HG03196 (cell line): Measurements from ENCODE around the gene TOR1A.

ENCODE experiments used
- ATAC-seq: cut with Tn5 transposase; IDR thresholded peaks from one replicate; pipeline ENCODE4 v1.9.1; 2021; ENCODE audit not compliant: unreplicated experiment

The TOR1A gene

GRCh38 chr9:129852579-129852978 is 28.6 kb upstream of the TOR1A start:
- ATAC-seq, result no peak

DNA sequence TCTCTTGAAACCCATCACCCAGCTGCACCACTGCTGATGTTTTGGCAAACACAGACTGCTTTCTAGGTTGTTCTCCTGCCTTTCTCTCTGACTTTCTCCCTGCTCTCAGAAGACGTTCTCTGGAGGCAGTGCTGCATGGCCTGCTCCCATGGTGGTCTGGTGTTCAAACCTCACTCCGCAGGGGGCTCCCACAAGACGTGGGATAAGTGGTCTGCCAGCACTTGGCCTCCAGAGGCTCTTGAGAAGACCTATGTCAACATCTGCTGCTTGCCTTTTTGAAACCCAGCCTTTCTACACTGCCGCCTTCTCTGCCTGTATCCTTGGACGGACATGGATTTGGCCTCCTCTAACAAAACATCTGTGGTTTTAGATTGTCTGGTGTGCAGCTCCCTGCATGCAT is 27.9 kb upstream of the TOR1A start:
- no peak for ATAC-seq

- no peak for ATAC-seq
These were observed 27.1 kb upstream of the TOR1A start for GRCh38 chr9:129850821-129851550.

DNA sequence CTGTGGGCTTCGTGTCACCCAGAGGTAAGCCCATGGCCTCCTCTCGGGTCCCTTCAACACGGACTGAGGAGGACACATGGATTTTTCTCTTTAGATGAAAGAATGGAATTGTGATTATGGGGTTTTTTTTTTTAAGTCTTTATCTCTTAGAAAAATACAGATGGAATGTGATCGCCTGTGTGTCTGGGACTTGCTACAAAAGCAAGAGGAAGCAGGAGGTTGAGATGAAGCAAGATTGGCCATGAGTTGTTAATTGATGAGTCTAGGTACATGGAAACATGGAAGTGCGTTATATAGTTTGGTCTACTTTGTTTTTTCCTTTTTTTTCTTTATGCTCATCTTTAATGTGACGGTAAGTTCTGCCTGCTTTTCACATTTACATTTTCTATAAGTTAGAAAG is 26.0 kb upstream of the TOR1A start:
- no peak for ATAC-seq

GRCh38 chr9:129848712-129849441 is 24.9 kb upstream of the TOR1A start:
- ATAC-seq, result no peak

- no peak for ATAC-seq
These were observed 21.4 kb upstream of the TOR1A start for GRCh38 chr9:129845373-129845772.

- no peak for ATAC-seq
These were observed 17.1 kb upstream of the TOR1A start for GRCh38 chr9:129841071-129841470.

- ATAC-seq, result no peak
These were observed 16.1 kb upstream of the TOR1A start for GRCh38 chr9:129840034-129840433.

GRCh38 chr9:129839324-129840023 is 15.5 kb upstream of the TOR1A start:
- no peak for ATAC-seq

GRCh38 chr9:129838707-129839259 is 14.8 kb upstream of the TOR1A start:
- no peak for ATAC-seq

DNA sequence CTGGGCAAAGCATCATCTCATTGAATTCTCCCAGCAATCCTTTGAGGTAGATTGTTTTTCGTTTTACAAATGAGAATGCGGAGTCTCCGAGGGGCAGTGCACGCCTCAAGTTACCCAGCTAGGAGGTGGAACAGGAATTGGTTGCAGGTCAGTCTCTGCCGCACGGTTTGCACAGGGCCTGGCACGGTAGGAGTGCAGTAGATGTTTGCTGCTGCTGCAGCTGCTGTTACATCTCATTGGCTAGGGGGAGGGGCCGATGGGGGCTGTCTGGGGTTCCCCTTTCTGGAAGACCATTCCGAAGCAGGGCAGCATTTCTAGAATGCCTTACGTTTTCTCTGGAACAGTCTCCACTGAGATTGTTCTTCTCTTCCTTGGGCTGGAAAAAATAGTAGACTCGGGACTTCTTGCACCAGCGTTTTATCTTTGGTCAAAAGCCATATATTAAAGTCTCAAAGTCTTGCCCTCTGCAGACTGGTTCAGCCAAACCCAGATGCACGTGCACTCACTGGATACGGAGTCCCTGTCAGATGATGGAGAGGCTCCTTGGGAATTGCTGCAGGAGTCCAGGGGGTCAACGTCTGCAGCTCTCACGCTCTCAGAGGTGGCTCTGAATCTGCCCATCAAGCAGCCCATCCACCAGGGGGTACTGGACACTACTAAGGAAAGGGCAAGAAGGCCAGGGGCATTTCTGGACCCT is 12.5 kb upstream of the TOR1A start:
- no peak for ATAC-seq

DNA sequence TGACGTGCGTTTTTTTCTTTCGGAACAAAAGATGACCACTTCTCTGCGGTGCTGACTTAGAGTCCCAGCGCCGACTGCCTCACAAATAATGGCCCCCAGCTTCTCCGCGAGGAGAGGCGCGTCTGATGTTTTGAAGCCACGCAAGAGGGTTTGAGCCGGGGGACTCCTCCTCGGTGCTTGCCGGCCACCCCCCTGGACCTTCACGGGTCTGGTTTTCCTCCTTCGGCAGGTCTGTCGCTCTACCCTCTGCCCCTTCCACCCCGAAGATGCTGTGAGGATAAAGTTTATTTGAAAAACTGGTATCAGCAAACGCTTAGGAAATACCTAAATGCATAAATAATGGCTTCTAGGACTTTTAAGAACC is 11.9 kb upstream of the TOR1A start:
- no peak for ATAC-seq

DNA sequence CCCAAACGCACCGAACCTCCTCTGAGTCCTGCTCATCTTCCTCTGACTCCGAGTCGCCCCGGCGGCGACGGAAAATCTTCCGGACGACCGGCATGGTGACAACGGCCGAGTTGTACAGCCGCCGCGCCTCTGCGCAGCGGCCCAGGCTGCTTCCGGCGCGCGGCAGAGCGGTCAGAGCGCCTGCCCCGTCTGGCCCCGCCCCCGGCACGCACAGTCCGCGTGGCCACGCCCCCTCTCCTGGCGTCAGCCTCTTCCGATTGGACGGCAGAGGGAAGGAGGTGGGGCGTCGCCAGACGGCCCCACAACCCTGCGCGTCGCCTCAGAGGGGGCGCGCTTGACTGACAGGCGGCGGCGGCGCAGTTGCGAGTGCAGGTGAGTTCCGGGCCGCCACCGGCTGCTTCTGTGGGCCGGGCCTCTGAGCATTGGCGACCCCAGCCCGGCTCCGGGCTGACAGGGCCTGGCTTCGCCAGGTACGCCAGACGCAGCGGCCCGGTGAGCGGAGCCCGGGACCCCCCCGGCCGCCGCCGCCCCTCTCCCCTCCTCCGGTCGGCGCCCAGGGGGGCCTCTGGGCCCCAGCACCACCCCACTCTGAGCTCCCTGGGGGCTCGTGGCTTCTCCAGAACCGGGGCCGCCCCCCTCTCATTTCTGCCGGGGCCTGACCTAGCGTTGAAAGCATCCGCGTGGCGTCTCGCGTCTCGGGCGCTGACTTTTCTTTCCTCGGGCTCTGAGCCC is 11.4 kb upstream of the TOR1A start, which contains the start of the genes C9orf78 and USP20:
C9orf78 (minus strand) TSS at position 148 of the 732 bp plus-strand sequence; CDS start at position 94, 54 bp downstream.
USP20 (plus strand) TSS at position 331 of the 732 bp plus-strand sequence. CDS start 17,098 bp downstream, outside the sequence.
- peak; percentile 89 for ATAC-seq

DNA sequence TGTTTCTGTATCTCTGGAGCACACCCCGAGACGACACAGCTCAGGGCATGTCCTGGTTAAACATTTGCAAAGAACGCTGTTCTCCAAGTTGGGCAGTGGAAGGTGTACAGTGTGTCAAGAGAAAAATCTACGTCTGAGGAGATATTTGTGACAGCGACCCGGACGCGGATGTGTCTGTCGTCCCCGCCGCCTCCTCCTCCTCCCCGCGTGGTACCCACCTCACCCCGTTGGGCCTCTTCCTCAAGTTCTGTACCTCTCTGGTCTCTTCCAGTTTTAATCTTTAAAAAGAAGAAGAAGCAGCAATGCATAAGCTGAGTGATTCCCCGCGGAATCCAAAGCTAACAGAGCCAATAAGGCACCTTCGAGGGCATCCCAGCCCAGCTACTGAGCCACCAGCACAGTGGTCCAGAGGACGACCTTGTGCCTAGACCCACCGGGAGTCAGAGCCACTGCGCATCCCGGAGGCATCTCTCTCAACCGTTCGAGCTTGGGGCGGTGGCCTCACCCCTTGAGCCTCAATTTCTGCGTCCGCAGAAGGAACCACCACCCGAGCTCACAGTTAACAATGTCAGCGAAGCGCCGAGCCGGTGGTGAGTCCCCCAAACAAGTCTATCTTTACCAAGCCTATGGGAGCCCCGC is 10.7 kb upstream of the TOR1A start:
- peak; percentile 11 for ATAC-seq

GRCh38 chr9:129832982-129833381 is 9.0 kb upstream of the TOR1A start:
- ATAC-seq, result no peak

DNA sequence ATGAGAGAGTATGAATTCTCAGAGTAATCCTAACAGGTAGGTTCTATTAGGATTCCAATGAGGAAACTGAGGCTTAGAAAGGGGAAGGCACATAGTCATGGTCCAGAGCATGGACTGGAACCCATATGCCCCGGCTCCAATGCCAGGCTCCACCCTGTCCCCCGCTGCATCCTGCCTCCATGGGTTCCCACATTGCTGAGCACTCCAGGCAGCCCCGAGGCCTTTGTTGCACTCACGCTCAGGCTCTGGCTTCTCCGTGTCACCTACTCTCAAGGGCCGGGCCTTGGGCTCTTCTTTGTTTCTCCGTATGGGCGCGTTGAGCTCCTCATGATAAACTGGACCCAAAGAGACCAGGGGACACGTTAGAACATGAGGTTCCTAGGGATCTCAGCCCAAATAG is 5.0 kb upstream of the TOR1A start:
- no peak for ATAC-seq

DNA sequence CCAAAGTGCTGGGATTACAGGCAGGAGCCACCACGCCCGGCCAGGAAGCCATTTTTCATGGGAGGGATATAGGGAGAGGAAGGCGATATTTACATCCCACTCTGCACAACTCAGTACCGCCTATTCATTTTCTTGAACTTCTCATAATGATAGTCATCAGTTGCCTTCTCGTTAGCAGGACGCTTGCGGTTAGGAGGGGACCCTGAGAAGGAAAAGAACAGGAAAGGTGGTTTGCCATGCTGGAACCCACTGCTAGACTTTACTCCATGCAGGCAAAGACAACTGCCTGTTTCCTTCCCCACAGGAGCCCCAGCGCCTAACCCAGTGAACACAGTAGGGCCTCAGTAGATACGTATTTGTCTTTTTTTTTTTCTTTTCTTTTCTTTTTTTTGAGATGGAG is 4.1 kb upstream of the TOR1A start:
- no peak for ATAC-seq

- ATAC-seq, result no peak
These were observed 2.8 kb upstream of the TOR1A start for GRCh38 chr9:129826759-129827158.

DNA sequence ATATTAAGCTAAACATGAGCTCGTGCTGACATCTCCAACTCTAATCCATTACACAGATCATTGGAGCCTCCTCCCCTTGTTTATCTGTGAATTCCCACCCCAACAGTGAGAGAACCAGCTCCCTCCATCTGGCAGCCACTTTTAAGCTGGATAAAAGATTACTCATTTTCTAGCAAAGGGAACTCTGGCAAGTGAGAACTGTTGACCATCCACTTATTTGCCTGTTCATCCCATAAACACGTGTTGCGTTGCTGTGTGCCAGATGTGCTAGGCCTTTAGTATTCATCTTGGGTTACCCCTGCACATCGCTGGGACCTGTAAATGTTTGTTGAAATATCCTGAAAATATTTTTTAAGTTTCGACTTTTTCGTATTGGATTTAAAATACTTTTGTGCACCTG is 2.4 kb upstream of the TOR1A start:
- no peak for ATAC-seq

DNA sequence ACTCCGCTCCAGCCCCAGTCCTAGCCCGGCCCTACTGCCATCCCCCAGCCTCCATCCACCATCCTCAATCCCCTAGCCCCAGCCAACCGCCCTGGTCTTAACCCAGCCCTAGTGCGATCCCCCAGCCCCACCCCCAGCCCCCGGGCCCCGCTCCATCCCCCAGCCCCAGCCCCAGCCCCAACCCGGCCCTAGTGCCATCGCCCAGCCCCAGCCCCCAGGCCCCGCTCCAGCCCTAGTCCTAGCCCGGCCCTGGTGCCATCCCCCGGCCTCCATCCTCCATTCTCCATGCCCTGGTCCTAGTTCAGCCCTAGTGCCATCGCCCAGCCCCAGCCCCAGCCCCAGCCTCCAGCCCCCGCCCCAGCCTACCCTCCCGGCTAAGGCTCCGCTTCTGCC is 398 bp downstream of the TOR1A start:
- ATAC-seq, result peak; percentile 12
